ENCODE results near the gene HRH2. TPM values are rescaled to one million over a fixed set of nuclear protein-coding genes. Genes with fewer than 3 reads are reported as not detected.

Gene HRH2
- polyA plus RNA-seq, 3 donors, result 0.69 to 7.0 (median 4.7) TPM

- 86 to 87% (median 87%) methylated on average over 6 of the region's 6 CpGs for WGBS, 3 donors
- H3K27ac ChIP-seq (ENCODE audit: low read depth, low read length), result no peak overlapping the region
Observed at GRCh38 chr5:175686396-175686795, 28.5 kb downstream of the HRH2 start.

GRCh38 chr5:175686826-175687225 lies 29.0 kb downstream of the HRH2 start:
- WGBS, 3 donors, result 61 to 86% (median 77%) methylated on average over 9 of the region's 9 CpGs
- H3K27ac ChIP-seq (ENCODE audit: low read depth, low read length), result no peak overlapping the region

- 33 to 75% (median 65%) methylated on average over 14 of the region's 14 CpGs for WGBS, 3 donors
- H3K27ac ChIP-seq (ENCODE audit: low read depth, low read length), result no peak overlapping the region
Observed at GRCh38 chr5:175687231-175687701, 29.4 kb downstream of the HRH2 start.

- H3K27ac ChIP-seq (ENCODE audit: low read depth, low read length), result peak overlapping the region; percentile 24
Observed at GRCh38 chr5:175688352-175689146, 30.7 kb downstream of the HRH2 start.

GRCh38 chr5:175689147-175689991 lies 31.5 kb downstream of the HRH2 start:
- WGBS, 3 donors, result 37 to 74% (median 46%) methylated on average over 9 of the region's 9 CpGs
- peak overlapping the region; percentile 24 for H3K27ac ChIP-seq (ENCODE audit: low read depth, low read length)

More at GRCh38 chr5:175688352-175689146, 30.7 kb downstream of the HRH2 start:
- 74 to 83% (median 80%) methylated on average over 12 of the region's 12 CpGs for WGBS, 3 donors

GRCh38 chr5:175690025-175690424 lies 32.2 kb downstream of the HRH2 start:
- H3K27ac ChIP-seq (ENCODE audit: low read depth, low read length), result no peak overlapping the region
- WGBS, 3 donors, result 74 to 79% (median 78%) methylated on average over 5 of the region's 5 CpGs

GRCh38 chr5:175690586-175690985 lies 32.7 kb downstream of the HRH2 start:
- 83 to 91% (median 85%) methylated on average over 11 of the region's 11 CpGs for whole genome bisulfite sequencing, 3 donors
- peak overlapping the region; percentile 9 for H3K27ac ChIP-seq (ENCODE audit: low read depth, low read length)

- no peak overlapping the region for H3K27ac ChIP-seq (ENCODE audit: low read depth, low read length)
- 80 to 87% (median 83%) methylated on average over 5 of the region's 5 CpGs for WGBS, 3 donors
Observed at GRCh38 chr5:175691761-175692160, 33.9 kb downstream of the HRH2 start.

- no peak overlapping the region for H3K27ac ChIP-seq (ENCODE audit: low read depth, low read length)
- WGBS, 3 donors, result 80 to 88% (median 86%) methylated on average over 16 of the region's 16 CpGs
Observed at GRCh38 chr5:175692235-175692995, 34.5 kb downstream of the HRH2 start.

GRCh38 chr5:175692996-175693710 lies 35.3 kb downstream of the HRH2 start:
- H3K27ac ChIP-seq (ENCODE audit: low read depth, low read length), result no peak overlapping the region
- 51 to 82% (median 54%) methylated on average over 12 of the region's 12 CpGs for WGBS, 3 donors

GRCh38 chr5:175693741-175694140 lies 35.9 kb downstream of the HRH2 start:
- H3K27ac ChIP-seq (ENCODE audit: low read depth, low read length), result no peak overlapping the region
- 39 to 66% (median 54%) methylated on average over 5 of the region's 5 CpGs for WGBS, 3 donors

GRCh38 chr5:175694371-175695160 lies 36.7 kb downstream of the HRH2 start:
- H3K27ac ChIP-seq (ENCODE audit: low read depth, low read length), result no peak overlapping the region
- WGBS, 3 donors, result 65 to 80% (median 75%) methylated on average over 13 of the region's 13 CpGs

GRCh38 chr5:175695161-175696126 lies 37.6 kb downstream of the HRH2 start:
- no peak overlapping the region for H3K27ac ChIP-seq (ENCODE audit: low read depth, low read length)
- WGBS, 3 donors, result 69 to 87% (median 74%) methylated on average over 19 of the region's 19 CpGs

GRCh38 chr5:175696139-175696854 lies 38.4 kb downstream of the HRH2 start:
- WGBS, 3 donors, result 37 to 65% (median 38%) methylated on average over 16 of the region's 16 CpGs
- H3K27ac ChIP-seq (ENCODE audit: low read depth, low read length), result no peak overlapping the region

GRCh38 chr5:175696855-175697198 lies 39.0 kb downstream of the HRH2 start:
- H3K27ac ChIP-seq (ENCODE audit: low read depth, low read length), result no peak overlapping the region
- WGBS, 3 donors, result 73 to 90% (median 74%) methylated on average over 14 of the region's 14 CpGs

GRCh38 chr5:175697846-175698245 lies 40.0 kb downstream of the HRH2 start:
- WGBS, 3 donors, result 84 to 92% (median 89%) methylated on average over 7 of the region's 7 CpGs

More at GRCh38 chr5:175697846-175698245, 40.0 kb downstream of the HRH2 start:
- H3K27ac ChIP-seq (ENCODE audit: low read depth, low read length), result no peak overlapping the region
